ENCODE data around the gene GCGR.

Gene GCGR

GRCh38 chr17:81852237-81852636, 48.3 kb downstream of the GCGR start:
- no peak for DNase-seq

- no peak for DNase-seq
Observed at GRCh38 chr17:81854974-81855774, 51.2 kb downstream of the GCGR start.

- no peak for DNase-seq
Observed at GRCh38 chr17:81858170-81858966, 54.4 kb downstream of the GCGR start.

GRCh38 chr17:81858967-81859905, 55.3 kb downstream of the GCGR start:
- no peak for DNase-seq

GRCh38 chr17:81859906-81860755, 56.2 kb downstream of the GCGR start, which contains the start of gene P4HB:
P4HB (minus strand) TSS chr17:81860535; CDS start chr17:81860471, 64 bp downstream.
- DNase-seq = no peak

GRCh38 chr17:81860756-81861568, 57.0 kb downstream of the GCGR start:
- DNase-seq = peak; percentile 100

- DNase-seq = no peak
Observed at GRCh38 chr17:81863123-81863675, 59.2 kb downstream of the GCGR start.
